Osteocyte (in vitro differentiated cells): ENCODE data around the gene RNF151. TPM values are rescaled to one million over a fixed set of nuclear protein-coding genes. Genes with fewer than 3 reads are reported as not detected.
A peak's percentile ranks its signal among the peaks of the same experiment; 100 is the strongest.

Experiments used
- DNase-seq: peaks from one replicate; pipeline ENCODE4 v3.0.0; 2021; ENCODE audit warnings: mixed read lengths; ENCODE audit not compliant: unreplicated experiment; ENCODE audit errors: extremely low spot score
- H3K27ac Mint-ChIP-seq: one replicate; pipeline ENCODE4 v1.8.0; 2021; ENCODE audit warnings: mild to moderate bottlenecking, mixed read lengths; ENCODE audit not compliant: unreplicated experiment
- H3K27me3 Mint-ChIP-seq: one replicate; pipeline ENCODE4 v1.8.0; 2021; ENCODE audit warnings: mixed read lengths; ENCODE audit not compliant: unreplicated experiment
- H3K36me3 Mint-ChIP-seq: one replicate; pipeline ENCODE4 v1.8.0; 2021; ENCODE audit warnings: mixed read lengths; ENCODE audit not compliant: unreplicated experiment
- H3K4me1 Mint-ChIP-seq: one replicate; pipeline ENCODE4 v1.8.0; 2021; ENCODE audit warnings: mixed read lengths; ENCODE audit not compliant: unreplicated experiment
- H3K4me3 Mint-ChIP-seq: one replicate; pipeline ENCODE4 v1.8.0; 2021; ENCODE audit warnings: mild to moderate bottlenecking, moderate library complexity, mixed read lengths; ENCODE audit not compliant: unreplicated experiment
- H3K9me3 Mint-ChIP-seq: one replicate; pipeline ENCODE4 v1.8.0; 2021; ENCODE audit warnings: mixed read lengths; ENCODE audit not compliant: unreplicated experiment
- CTCF ChIP-seq: fragments of 200-600 bp; sonication (generic); IDR thresholded peaks from 2 replicates; pipeline ENCODE4 v1.5.0; 2021; ENCODE audit warnings: antibody characterized with exemption, mild to moderate bottlenecking, moderate library complexity
- total RNA-seq: library from RNA; stranded (reverse); gene quantifications from 2 replicates; pipeline ENCODE4 v1.2.1, GENCODE V29; 2021

Gene RNF151
- total RNA-seq, 1 donor from 2014 or later, result 0.46 TPM

- TF ChIP-seq CTCF, result no peak
- Mint-ChIP-seq H3K36me3 (no peaks in the 10 kb centered on the region), H3K27ac (no peak overlapping the region), H3K27me3 (peaks cover 21% of the 10 kb centered on the region), H3K4me1 (peaks cover 16% of the 10 kb centered on the region), H3K4me3 (no peak overlapping the region), H3K9me3 (no peaks in the 10 kb centered on the region)
- DNase-seq, result no peak
Measured at GRCh38 chr16:1924095-1924494, 42.6 kb upstream of the RNF151 start.

GRCh38 chr16:1926271-1926670 is 40.4 kb upstream of the RNF151 start:
- no peak overlapping the region for H3K4me3 Mint-ChIP-seq
- no peak overlapping the region for H3K27ac Mint-ChIP-seq
- peaks cover 11% of the 10 kb centered on the region for H3K27me3 Mint-ChIP-seq

GRCh38 chr16:1929105-1929504 is 37.6 kb upstream of the RNF151 start:
- DNase-seq, result no peak
- no peak for TF ChIP-seq CTCF

More at GRCh38 chr16:1926271-1926670, 40.4 kb upstream of the RNF151 start:
- Mint-ChIP-seq H3K9me3 (no peaks in the 10 kb centered on the region), H3K4me1 (peaks cover 13% of the 10 kb centered on the region), H3K36me3 (no peaks in the 10 kb centered on the region)
- DNase-seq, result no peak
- TF ChIP-seq CTCF, result no peak

GRCh38 chr16:1929578-1930337 is 36.9 kb upstream of the RNF151 start:
- no peaks in the 10 kb centered on the region for H3K9me3 Mint-ChIP-seq

More at GRCh38 chr16:1929105-1929504, 37.6 kb upstream of the RNF151 start:
- H3K4me3 Mint-ChIP-seq, result peak overlapping the region; percentile 66
- H3K36me3 Mint-ChIP-seq, result no peaks in the 10 kb centered on the region
- H3K4me1 Mint-ChIP-seq, result peaks cover 6% of the 10 kb centered on the region
- no peaks in the 10 kb centered on the region for H3K27me3 Mint-ChIP-seq
- no peak overlapping the region for H3K27ac Mint-ChIP-seq
- no peaks in the 10 kb centered on the region for H3K9me3 Mint-ChIP-seq

More at GRCh38 chr16:1929578-1930337, 36.9 kb upstream of the RNF151 start:
- TF ChIP-seq CTCF, result peak; percentile 96
- Mint-ChIP-seq H3K36me3 (no peaks in the 10 kb centered on the region), H3K4me1 (peaks cover 2% of the 10 kb centered on the region), H3K27me3 (no peaks in the 10 kb centered on the region), H3K27ac (no peak overlapping the region), H3K4me3 (peak overlapping the region; percentile 57)
- peak; percentile 99 for DNase-seq
